ENCODE results near the gene BCKDHA.

DNA sequence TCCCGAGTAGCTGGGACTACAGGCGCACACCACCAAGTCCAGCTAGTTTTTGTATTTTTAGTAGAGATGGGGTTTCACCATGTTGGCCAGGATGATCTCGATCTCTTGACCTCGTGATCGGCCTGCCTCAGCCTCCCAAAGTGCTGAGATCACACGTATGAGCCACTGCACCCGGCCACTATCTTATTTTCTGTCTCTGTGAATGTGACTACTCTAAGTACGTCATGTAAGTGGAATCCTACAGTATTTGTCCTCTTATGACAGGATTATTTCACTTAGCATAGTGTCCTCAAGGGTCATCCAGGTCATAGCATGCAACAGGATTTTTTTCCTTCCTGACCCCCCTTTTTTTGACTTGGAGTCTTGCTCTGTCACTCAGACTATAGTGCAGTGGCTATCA, 26.1 kb upstream of the BCKDHA start:
- TF ChIP-seq, protein P1, sequence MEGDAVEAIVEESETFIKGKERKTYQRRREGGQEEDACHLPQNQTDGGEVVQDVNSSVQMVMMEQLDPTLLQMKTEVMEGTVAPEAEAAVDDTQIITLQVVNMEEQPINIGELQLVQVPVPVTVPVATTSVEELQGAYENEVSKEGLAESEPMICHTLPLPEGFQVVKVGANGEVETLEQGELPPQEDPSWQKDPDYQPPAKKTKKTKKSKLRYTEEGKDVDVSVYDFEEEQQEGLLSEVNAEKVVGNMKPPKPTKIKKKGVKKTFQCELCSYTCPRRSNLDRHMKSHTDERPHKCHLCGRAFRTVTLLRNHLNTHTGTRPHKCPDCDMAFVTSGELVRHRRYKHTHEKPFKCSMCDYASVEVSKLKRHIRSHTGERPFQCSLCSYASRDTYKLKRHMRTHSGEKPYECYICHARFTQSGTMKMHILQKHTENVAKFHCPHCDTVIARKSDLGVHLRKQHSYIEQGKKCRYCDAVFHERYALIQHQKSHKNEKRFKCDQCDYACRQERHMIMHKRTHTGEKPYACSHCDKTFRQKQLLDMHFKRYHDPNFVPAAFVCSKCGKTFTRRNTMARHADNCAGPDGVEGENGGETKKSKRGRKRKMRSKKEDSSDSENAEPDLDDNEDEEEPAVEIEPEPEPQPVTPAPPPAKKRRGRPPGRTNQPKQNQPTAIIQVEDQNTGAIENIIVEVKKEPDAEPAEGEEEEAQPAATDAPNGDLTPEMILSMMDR (IDR thresholded peaks at IDR 0.05), result no peak
- TF ChIP-seq EP300 (IDR thresholded peaks at IDR 0.05), result no peak
